ENCODE data around the gene APOBEC3B. TPM values are rescaled to one million over a fixed set of nuclear protein-coding genes. Genes with fewer than 3 reads are reported as not detected.

The APOBEC3B gene
- total RNA-seq, 1 experiment from 2014 or later: 11.3 TPM

DNA sequence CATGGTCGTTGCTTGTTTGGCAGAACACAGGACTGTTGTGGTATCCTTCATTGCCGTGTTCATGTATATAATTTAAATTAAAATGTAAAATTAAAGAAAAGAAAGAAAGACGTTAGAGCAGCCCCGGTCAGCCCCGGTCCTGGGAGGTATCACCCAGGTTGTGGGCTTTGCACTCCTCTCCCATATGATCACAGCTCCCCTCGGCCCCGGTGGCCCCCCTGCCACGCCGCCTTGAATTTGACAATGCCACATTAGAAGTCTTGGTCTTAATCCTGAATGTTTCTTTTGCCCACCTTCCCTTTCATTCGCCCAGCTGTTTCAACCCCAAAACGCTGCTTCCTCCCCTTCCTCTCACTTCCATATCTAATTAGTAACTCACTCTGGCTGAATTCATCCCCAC lies 13.3 kb upstream of the APOBEC3B start:
- intact Hi-C loops (cut with micrococcal nuclease): no loop called here
- no peaks in the 10 kb centered on the region for H3K79me2 ChIP-seq (ENCODE audit: low read length)
- TF ChIP-seq, protein P1, sequence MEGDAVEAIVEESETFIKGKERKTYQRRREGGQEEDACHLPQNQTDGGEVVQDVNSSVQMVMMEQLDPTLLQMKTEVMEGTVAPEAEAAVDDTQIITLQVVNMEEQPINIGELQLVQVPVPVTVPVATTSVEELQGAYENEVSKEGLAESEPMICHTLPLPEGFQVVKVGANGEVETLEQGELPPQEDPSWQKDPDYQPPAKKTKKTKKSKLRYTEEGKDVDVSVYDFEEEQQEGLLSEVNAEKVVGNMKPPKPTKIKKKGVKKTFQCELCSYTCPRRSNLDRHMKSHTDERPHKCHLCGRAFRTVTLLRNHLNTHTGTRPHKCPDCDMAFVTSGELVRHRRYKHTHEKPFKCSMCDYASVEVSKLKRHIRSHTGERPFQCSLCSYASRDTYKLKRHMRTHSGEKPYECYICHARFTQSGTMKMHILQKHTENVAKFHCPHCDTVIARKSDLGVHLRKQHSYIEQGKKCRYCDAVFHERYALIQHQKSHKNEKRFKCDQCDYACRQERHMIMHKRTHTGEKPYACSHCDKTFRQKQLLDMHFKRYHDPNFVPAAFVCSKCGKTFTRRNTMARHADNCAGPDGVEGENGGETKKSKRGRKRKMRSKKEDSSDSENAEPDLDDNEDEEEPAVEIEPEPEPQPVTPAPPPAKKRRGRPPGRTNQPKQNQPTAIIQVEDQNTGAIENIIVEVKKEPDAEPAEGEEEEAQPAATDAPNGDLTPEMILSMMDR (conservative IDR thresholded peaks at IDR 0.05; ENCODE audit: low read depth, low read length): no peak
- no peak for TF ChIP-seq EZH2 (IDR thresholded peaks at IDR 0.05; ENCODE audit: low read length, unreplicated experiment)
- no peak for TF ChIP-seq EZH2phosphoT487 (IDR thresholded peaks at IDR 0.05; ENCODE audit: borderline replicate concordance, low read length)
- no peak overlapping the region for H3K27ac ChIP-seq (ENCODE audit: low read length)
- no peaks in the 10 kb centered on the region for H3K9me3 ChIP-seq (ENCODE audit: low read length)
- no peaks in the 10 kb centered on the region for H4K20me1 ChIP-seq (ENCODE audit: low read length)
- no peaks in the 10 kb centered on the region for H3K36me3 ChIP-seq (ENCODE audit: low read depth, low read length)
- no peaks in the 10 kb centered on the region for H3K27me3 ChIP-seq (ENCODE audit: low read length)
- H3K4me2 ChIP-seq (ENCODE audit: low read length): no peak overlapping the region
- ATAC-seq: no peak
- no peak overlapping the region for H2AFZ ChIP-seq (ENCODE audit: low read length)
- no peak overlapping the region for H3K4me3 ChIP-seq (ENCODE audit: low read length)
- H3K4me1 ChIP-seq (ENCODE audit: insufficient read depth, low read length): no peaks in the 10 kb centered on the region
- no peaks in the 10 kb centered on the region for H3F3A ChIP-seq (ENCODE audit: low read length, unreplicated experiment)
- no peaks in the 10 kb centered on the region for H3K9me2 ChIP-seq (replicated peaks; ENCODE audit: low read length)
- CTCF ChIA-PET: interaction anchor here (0.6 kb wide), 1 partner anchor 126 kb away, joined by 3 read pairs; no protein-coding TSS in a partner anchor
- no peak overlapping the region for H3K9ac ChIP-seq (ENCODE audit: low read length)
- no TSS peak for BruUV-seq (replicated peaks)
- POLR2A ChIA-PET (ENCODE audit: unreplicated experiment): no interaction called here
- DNase-seq: no peak

DNA sequence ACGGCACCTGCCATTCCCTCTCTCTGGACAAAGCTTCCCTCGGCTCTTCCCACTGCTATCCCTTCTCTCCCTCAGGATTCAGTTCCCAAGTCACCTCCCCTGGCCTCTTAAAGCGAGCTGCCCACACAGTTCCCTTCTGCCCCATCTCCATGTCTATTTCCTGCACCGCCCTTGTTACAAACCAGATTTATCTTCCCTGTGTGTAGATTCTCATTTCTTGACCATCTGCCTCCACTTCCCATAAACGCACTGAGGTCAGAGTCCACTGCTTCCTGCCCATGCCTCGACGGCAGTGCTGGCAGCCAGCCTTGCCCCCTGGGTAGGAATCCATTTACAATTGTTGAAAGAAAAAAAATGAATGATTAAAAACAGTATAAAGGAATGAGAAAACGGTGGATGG lies 11.6 kb upstream of the APOBEC3B start:
- H3K79me2 ChIP-seq (ENCODE audit: low read length): no peaks in the 10 kb centered on the region
- H3K27me3 ChIP-seq (ENCODE audit: low read length): no peaks in the 10 kb centered on the region
- BruUV-seq (replicated peaks): no TSS peak
- no peaks in the 10 kb centered on the region for H3K9me2 ChIP-seq (replicated peaks; ENCODE audit: low read length)
- no peak overlapping the region for H3K4me3 ChIP-seq (ENCODE audit: low read length)
- H3K9ac ChIP-seq (ENCODE audit: low read length): no peak overlapping the region
- POLR2A ChIA-PET (ENCODE audit: unreplicated experiment): no interaction called here
- H3K36me3 ChIP-seq (ENCODE audit: low read depth, low read length): no peaks in the 10 kb centered on the region
- H3K9me3 ChIP-seq (ENCODE audit: low read length): no peaks in the 10 kb centered on the region
- no peaks in the 10 kb centered on the region for H3K4me1 ChIP-seq (ENCODE audit: insufficient read depth, low read length)
- no peaks in the 10 kb centered on the region for H4K20me1 ChIP-seq (ENCODE audit: low read length)
- H2AFZ ChIP-seq (ENCODE audit: low read length): no peak overlapping the region
- CTCF ChIA-PET: no interaction called here
- ATAC-seq (no peak), DNase-seq (no peak)
- intact Hi-C loops (cut with micrococcal nuclease): no loop called here
- H3K4me2 ChIP-seq (ENCODE audit: low read length): no peak overlapping the region
- TF ChIP-seq, protein P1 (conservative IDR thresholded peaks at IDR 0.05; ENCODE audit: low read depth, low read length): no peak
- TF ChIP-seq EZH2phosphoT487 (IDR thresholded peaks at IDR 0.05; ENCODE audit: borderline replicate concordance, low read length) (no peak), EZH2 (IDR thresholded peaks at IDR 0.05; ENCODE audit: low read length, unreplicated experiment) (no peak)
- H3F3A ChIP-seq (ENCODE audit: low read length, unreplicated experiment): no peaks in the 10 kb centered on the region
- H3K27ac ChIP-seq (ENCODE audit: low read length): no peak overlapping the region

DNA sequence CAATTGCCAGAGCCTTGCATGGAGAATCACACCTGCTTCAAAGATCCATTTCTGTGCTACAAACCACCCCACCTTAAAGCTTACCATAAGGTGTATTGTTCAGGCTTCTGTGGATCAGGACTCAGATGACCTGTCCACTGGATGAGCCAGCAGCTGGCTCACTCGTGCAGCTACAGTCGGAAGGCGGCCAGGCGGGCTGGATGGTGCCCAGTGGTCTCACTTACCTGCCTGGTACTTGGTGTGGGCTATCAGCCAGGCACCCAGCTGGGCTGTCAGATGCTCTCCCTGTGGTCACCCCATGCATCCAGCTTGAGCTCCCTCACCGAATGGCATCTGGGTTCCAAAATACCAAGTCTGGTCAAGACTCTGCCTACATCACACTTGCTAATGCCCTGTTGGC lies 10.9 kb upstream of the APOBEC3B start:
- Histone ChIP-seq H3K27ac (ENCODE audit: low read length) (no peak overlapping the region), H3K27me3 (ENCODE audit: low read length) (no peaks in the 10 kb centered on the region), H3F3A (ENCODE audit: low read length, unreplicated experiment) (no peaks in the 10 kb centered on the region), H3K36me3 (ENCODE audit: low read depth, low read length) (no peaks in the 10 kb centered on the region), H3K9me3 (ENCODE audit: low read length) (no peaks in the 10 kb centered on the region), H2AFZ (ENCODE audit: low read length) (no peak overlapping the region), H4K20me1 (ENCODE audit: low read length) (no peaks in the 10 kb centered on the region), H3K4me1 (ENCODE audit: insufficient read depth, low read length) (no peaks in the 10 kb centered on the region), H3K4me2 (ENCODE audit: low read length) (no peak overlapping the region), H3K4me3 (ENCODE audit: low read length) (no peak overlapping the region), H3K9me2 (replicated peaks; ENCODE audit: low read length) (no peaks in the 10 kb centered on the region), H3K79me2 (ENCODE audit: low read length) (no peaks in the 10 kb centered on the region), H3K9ac (ENCODE audit: low read length) (no peak overlapping the region)
- CTCF ChIA-PET: no interaction called here
- BruUV-seq (replicated peaks): no TSS peak
- no peak for ATAC-seq
- TF ChIP-seq, protein P1 (conservative IDR thresholded peaks at IDR 0.05; ENCODE audit: low read depth, low read length): no peak
- no peak for TF ChIP-seq EZH2 (IDR thresholded peaks at IDR 0.05; ENCODE audit: low read length, unreplicated experiment)
- no peak for TF ChIP-seq EZH2phosphoT487 (IDR thresholded peaks at IDR 0.05; ENCODE audit: borderline replicate concordance, low read length)
- intact Hi-C loops (cut with micrococcal nuclease): no loop called here
- DNase-seq: no peak
- POLR2A ChIA-PET (ENCODE audit: unreplicated experiment): no interaction called here

All from PC-3 (cell line).